Germinal center (tissue), 1 donor: ENCODE results near the gene ATP13A2.

ENCODE experiments used
- DNase-seq: peaks from one replicate; pipeline ENCODE4 v3.0.0; 2012; ENCODE audit warnings: mixed read lengths, low spot score

Gene ATP13A2, protein sequence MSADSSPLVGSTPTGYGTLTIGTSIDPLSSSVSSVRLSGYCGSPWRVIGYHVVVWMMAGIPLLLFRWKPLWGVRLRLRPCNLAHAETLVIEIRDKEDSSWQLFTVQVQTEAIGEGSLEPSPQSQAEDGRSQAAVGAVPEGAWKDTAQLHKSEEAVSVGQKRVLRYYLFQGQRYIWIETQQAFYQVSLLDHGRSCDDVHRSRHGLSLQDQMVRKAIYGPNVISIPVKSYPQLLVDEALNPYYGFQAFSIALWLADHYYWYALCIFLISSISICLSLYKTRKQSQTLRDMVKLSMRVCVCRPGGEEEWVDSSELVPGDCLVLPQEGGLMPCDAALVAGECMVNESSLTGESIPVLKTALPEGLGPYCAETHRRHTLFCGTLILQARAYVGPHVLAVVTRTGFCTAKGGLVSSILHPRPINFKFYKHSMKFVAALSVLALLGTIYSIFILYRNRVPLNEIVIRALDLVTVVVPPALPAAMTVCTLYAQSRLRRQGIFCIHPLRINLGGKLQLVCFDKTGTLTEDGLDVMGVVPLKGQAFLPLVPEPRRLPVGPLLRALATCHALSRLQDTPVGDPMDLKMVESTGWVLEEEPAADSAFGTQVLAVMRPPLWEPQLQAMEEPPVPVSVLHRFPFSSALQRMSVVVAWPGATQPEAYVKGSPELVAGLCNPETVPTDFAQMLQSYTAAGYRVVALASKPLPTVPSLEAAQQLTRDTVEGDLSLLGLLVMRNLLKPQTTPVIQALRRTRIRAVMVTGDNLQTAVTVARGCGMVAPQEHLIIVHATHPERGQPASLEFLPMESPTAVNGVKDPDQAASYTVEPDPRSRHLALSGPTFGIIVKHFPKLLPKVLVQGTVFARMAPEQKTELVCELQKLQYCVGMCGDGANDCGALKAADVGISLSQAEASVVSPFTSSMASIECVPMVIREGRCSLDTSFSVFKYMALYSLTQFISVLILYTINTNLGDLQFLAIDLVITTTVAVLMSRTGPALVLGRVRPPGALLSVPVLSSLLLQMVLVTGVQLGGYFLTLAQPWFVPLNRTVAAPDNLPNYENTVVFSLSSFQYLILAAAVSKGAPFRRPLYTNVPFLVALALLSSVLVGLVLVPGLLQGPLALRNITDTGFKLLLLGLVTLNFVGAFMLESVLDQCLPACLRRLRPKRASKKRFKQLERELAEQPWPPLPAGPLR

DNA sequence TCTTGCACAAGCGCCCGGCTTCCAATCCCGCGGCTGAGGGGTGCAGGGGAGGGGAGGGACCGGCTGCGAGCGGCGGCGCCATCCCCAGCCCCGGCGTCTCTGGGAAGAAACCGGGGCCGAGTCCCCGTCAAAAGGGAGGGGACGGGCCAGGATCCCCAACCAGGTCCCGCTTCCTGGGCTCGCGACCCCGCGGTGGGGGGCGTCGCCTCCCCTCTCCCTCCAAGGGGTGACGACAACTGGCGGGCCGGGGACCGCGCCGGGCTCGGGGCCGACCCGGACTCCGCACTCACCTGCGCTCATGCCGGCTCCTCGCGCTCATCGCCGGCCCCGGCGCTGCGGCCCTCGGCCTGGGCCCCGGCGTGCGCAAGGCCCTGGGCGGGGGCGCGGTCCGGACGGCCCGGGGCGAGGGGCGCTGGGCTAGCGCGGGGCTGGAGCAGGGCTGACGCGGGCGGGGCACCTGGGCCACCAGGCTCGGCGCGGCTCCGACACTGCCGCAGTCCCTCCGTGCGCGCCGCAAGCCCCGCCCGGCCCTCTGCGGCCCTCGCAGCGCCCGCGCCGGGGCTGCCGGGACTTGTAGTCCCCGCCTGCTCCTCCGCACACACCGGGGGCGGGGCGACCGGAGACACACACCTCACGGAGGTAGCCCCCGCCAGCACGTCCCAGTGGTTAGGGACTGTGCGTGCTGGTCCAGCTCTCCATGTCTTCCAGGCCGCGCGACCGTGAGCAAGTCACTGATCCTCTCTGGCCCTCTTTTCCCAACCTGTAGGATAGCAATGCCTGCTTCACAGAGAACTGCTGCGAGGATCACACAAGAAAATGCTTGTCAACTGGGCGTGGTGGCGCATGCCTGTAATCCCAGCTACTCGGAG, at the start of gene ATP13A2:
Gene ATP13A2, minus strand, starts transcription at position 490 of the 869 bp plus-strand sequence. Its CDS starts 190 bp downstream, at position 300.
- peak; percentile 92 for DNase-seq

DNA sequence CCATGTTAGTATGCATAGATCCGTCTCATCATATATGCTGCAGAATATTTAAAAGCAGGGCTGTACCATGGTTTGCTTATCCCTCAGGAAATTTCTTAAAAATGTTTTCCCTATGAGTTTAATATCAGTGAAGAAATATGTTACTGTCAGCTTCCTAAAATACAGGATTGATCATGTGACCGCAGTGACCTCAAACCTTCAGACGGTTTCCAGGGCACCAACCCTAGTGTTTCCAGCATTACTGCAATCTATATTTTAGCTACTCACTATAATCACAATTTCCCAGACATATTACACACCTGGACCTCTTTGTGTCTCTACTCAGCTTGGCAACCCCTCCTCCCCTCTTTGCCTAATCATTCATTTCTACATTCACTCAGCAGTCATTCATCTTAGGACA, 49.8 kb upstream of the ATP13A2 start:
- DNase-seq = no peak

DNA sequence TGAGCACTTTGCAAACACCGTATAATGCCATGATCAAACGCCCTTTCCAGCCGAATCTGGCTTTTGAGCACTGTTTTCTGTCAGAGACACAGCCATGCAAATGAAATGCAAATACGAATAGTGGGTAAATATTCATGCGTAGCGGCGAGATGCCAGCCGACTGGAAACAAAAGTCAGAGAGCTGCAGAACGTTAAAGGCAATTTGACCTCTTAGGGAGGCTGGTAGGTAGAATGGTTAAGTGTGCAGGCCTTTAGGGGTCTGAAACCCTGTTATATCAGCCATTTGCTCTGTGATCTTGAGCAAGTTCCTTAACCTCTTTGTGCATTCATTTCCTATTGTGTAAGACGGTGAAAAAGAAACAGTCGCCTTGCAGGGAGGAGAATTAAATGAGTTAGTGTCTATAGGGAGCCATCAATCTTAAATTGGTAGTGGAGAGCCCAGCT, 48.6 kb upstream of the ATP13A2 start:
- DNase-seq = peak; percentile 24

DNA sequence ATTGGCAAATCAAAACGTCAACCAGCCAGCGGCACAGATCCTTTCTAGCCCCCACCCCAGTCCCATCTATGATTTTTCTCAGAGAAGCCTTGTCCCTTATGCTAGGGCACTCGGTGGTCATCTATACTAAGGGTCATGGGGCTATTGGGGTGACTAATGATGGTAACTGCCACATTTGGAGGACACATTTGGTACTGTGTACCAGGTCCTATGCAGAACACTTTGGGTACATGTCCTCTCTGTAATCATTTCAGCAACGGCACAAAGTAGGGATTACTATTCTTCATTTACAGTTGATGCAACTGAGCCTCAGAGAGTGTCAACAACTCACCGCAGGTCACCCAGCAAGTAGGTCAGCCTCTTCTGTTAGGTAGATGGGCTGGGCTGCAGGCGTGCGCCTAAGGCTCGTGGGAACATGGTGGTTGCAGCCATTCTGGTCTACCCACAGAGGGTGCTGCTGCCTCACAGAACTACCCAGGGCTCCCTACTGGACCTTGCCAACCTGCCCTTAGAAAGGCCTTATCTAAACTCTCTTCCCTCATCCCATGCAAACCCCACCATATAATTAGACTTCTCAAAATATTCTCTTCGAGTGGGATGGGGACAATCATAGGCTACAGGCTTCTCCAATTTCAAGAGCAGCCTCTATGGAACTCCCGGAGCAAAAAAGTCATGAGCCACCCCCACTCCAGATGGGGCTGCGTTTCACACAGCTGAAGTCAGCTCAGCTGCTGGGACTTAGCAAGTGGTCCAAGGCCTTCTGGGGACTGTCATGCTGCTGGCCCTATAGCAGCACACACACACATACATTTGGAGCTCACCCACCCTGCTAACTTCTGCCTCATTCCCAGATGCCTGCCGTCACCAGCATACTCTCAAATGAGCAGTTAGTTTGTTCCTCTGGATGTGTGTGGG, 47.9 kb upstream of the ATP13A2 start:
- peak; percentile 63 for DNase-seq

DNA sequence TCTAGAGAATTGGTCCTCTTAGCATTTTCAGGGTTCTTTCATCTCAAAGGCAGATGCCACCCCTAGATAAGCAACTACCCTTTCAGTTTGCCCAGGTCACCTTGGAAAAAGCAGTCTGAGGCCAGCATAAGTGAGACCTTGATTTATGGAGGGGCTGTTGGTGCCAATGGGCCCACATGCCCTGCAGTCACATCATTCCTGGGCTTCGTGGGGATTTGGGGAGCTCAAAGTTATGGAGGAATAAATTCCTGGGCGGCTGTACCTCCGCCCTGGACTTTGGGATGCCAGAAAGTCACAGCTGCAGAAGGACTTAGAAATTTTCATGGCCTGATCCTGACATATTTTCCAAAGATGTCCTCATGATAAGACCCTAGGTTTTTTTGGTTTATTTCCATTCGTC, 44.8 kb upstream of the ATP13A2 start:
- no peak for DNase-seq

DNA sequence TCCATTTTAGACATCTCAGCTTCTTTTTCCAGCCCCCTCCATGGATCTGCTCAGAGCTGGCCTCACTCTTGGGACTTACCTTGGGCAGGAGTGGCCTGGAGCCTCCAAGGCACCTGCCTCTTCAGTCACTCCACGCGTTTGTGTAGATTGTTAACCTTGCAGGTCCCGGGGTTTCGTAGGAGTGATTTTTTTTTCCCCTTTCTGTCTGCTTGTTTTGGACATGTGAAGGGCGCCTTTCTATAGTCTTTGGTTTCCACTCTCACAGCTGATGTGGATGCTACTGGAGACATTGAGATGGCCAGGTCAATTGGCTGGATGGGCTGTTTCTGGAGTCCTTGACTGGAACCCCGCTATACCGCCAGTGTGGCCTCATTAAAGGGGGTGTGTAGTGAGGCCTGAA, 44.1 kb upstream of the ATP13A2 start:
- no peak for DNase-seq

DNA sequence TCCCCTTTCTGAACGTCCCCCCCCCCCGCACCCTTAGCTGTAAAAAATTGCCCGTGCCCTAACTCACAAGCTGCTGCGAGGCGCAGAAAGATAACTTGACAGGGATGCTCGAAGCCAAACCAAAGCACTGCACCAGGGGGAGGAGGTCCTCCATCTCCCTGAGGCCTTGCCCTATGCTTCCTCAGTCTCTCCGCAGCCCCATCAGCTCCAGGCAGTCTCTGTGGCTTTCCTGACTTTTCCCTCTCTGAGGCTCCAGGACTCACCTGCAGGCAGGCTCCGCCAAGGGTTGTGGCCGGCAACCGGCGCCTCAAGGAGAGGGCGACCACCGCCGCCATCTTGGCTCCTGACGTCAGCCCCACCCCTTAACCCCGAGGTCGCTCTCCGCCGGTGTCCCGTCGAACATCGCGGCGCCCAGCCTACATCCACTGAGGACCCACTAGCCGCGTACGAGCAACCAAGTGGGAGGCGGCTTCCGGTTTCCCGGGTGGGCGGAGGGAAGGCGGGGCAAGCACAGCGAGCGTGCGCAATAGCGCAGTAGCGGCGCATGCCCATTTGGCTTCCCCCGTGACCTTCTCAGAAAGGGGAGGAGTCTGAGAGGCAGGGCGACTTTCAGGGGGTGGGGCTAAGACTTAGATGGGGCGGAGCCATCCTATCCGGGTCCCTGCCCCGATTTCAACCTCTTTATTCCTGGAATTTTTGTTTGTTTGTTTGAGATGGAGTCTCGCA, 42.1 kb upstream of the ATP13A2 start, which contains the start of gene SDHB:
Gene SDHB, minus strand, starts transcription at position 348 of the 726 bp plus-strand sequence. Its CDS starts 13 bp downstream, at position 335.
- peak; percentile 99 for DNase-seq

DNA sequence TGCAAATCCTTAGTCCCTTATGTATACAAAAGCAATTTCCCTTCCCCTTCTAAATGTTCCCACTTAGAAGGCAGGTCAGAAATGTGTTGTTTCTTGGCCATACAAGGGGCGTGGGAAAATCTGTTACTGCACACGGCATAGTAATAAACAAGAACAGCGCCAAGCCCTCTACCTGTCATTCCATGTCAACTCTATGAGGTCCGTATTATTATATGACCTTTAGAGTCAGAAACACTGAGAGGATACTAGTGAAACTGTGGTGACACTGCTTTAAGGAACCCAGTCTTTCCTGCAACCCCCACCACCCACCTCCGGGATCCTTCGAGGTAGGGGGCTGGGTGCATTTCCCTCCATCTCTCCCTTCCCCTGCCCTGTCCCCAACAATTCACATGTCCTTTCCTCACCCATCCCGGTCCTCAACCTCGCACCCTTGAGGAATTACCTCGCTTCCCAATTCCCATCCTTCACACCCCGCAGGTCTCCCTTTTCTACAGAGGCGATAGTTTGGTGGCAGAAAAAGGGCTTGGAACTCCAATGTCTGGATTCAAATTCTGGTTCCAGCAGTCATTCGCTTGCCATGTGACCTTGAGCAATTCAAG, 41.5 kb upstream of the ATP13A2 start:
- DNase-seq = no peak

DNA sequence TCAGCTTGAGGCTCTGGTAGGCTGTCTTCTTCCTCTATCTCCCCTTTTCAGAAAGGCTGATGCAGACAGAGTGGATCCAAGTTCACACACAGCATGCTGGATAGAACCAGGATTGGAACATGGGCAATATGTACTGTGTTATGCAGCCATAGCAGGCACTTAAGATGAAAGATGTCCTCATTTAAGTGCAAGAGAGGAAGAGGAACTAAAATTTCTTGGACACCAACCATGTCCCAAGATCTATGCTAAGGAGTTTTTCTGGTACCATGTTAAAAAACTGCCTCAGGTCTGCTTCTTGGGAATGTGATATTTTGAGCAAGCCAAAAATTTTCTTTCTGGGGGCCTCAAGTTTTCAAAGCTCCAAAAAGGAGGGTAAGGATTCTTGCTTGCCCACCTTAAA, 40.9 kb upstream of the ATP13A2 start:
- no peak for DNase-seq

DNA sequence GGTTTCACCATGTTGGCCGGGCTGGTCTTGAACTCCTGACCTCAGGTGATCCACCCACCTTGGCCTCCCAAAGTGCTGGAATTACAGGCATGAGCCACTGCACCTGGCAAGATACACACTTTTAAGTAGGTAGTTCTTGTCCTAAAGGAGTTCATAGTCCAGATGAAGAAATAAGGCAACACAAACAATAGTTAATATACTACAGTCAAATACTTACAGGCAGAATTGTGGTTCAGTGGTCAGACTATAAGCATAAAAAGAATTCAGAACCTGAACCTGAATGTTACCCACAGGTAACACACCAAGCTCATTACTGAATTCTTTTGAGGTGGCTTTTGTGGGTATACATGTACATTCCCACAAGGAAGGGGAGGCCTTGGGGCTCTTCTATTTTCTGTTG, 40.3 kb upstream of the ATP13A2 start:
- no peak for DNase-seq

DNA sequence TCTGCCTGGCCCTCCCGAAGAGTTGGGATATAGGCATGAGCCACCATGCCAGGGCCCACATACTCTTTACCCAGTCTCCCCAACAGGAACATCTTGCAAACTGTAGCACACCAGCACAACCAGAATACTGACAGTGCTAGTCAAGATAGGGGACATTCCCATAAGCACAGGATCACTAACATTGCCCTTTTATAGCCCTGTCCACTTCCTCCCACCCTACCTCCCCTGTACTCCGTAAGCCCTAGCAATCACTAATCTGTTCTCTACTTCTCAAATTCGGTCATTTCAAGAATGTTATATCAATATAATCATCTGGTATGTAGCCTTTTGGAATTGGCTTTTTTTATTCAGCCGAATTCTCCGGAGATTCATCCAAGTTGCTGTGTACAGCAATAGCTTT, 36.2 kb upstream of the ATP13A2 start:
- DNase-seq = no peak

DNA sequence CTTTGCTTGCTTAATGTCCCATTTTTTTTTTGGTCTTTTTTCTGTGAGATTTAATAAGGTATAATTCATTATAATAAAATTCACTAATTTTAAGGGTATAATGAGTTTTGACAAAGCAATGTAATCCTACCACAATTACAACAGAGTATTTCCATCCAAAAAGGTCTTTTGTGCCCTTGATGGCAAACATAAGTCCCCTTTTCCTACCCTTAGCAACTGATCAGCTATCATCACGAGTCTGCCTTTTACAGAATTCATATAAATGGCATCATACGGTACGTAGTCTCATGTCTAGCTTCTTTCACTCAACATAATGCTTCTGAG, 34.6 kb upstream of the ATP13A2 start:
- no peak for DNase-seq

DNA sequence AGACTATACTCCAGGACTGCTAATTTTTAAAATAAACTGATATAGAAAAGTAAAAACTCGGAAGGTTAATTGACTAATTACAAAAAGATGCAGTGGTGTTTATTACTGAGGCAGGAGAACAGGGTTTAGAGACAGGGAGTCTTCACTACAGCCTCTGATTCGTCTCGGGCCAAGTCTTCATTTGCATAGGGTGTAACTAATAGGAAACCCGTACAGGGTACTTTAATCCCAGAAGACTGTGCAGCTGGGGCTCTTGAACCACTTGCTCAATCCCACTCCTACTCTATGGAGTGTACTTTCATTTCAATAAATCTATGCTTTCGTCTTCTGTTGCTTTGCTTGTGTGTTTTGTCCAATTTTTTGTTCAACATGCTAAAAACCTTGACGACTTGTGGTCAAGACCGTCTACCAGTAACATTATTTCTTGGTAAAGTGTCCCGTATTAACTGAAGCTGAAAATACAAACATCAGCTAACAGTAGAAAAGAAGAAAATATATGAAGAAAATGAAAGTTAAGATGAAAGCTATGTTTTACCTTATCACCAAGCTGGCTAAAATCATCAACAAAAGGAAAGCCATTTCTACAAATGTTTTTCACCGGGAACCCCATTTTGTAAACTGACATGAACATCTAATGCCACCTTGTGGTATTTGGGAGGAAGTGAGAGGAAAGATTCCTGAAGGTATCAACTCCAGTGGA, 34.1 kb upstream of the ATP13A2 start:
- peak; percentile 42 for DNase-seq

DNA sequence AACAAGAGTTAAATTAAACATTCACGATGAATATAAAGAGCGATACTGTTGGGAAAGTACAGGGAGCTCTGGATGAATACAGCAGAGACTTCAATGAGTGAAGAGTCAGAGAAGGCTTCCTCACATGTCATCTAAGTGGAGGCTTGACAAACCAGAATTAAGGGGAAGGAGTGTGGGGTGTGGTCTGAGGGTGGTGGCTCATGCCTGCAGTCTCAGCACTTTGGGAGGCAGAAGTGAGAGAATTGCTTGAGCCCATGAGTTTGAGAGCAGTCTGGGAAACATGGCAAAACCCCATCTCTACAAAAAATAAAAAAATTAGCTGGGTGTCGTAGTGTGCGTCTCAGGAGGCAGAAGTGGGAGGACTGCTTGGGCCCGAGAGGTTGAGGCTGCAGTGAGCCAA, 33.4 kb upstream of the ATP13A2 start:
- DNase-seq = no peak

DNA sequence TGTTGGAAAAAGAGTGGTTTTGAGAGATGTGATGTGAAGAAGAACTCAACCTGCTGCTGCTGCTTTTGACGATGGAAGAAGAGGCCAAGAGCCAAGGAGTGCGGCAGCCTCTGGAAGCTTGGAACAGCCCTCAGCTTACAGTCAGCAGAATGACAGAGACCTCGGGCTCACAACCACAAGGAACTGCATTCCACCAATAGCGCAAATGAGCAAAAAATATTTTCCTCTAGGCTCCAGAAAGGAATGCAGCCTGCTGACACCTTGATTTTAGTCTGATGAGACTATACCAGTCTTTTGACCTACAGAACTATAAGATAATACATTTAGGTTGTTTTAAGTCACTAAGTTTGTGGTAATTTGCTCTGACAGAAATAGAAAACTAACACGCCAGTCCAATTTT, 31.9 kb upstream of the ATP13A2 start:
- no peak for DNase-seq

DNA sequence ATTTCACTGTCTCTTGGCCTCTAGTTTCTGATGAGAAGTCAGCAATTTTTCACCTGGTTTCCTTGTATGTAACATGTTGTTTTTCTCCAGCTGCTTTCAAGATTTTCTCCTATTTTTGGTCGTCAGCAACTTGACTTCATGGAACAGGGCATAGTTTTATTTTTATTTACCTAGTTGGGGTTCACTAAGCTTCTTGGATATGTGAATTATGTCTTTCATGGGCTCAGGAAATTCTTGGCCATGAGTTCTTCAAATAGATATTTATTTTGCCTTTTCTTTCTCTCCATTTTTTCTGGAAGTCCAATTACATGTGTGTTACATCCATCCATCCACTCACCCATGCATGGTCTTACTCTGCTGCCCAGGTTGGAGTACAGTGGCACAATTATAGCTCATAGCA, 28.4 kb upstream of the ATP13A2 start:
- DNase-seq = no peak

DNA sequence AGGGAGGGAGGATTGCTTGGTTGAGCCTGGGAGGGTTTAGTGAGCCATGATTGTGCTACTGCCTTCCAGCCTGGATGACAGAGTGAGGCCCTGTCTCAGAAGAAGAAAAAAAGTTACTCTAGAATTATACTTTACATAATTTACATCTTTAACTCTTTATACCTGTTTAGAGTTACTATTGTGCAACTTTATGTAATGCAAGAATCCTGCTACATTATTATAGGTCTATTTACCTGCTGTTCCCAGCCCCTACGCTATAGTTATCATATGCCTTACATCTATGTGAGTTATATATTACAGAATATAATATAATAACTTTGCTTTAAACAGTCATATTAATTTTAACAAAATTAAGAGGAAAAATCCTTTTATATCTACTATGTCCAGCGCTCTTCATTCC, 27.8 kb upstream of the ATP13A2 start:
- DNase-seq = no peak

DNA sequence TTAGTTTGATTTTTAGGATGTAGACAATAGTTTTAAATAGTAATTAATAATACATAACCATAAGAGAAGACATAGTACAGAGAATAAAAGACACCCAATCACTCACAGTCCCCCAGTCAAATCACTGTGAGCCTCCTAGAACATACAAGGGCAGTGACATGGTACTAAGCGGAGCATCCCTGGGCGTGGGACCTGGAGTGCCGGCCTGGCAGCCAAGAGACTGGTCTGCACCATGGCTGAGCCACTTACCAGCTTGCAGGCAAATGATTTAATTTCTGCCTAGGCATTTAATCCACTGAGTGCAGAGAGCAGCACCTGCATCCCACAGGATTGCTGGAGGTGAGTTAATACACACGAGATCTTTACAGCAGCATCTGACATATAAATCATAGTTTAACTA, 21.8 kb upstream of the ATP13A2 start:
- DNase-seq = no peak

DNA sequence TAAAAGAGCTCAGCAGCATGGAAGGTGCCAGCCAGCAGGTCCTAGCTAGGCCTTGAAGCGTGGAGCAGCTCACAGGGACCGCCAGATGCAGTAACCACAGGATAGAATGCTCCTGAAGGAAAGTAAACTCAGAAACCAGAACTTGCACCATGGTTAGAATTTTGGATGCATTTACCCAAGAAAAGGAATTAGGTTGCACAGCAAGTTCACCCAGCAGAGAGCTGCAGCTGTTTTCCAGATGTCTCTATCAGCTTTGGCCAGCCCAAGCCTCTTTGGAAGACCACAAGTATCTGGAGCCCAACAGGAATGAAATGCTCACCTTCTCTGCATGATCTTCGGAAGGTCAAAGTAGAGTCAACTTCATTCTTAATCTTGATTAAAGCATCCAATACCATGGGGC, 21.0 kb upstream of the ATP13A2 start:
- no peak for DNase-seq
